ENCODE results near the gene RNLS. TPM values are rescaled to one million over a fixed set of nuclear protein-coding genes. Genes with fewer than 3 reads are reported as not detected.

The RNLS gene
- total and polyA plus RNA-seq, 4 donors, result 5.8 to 11.6 (median 7.9) TPM

- WGBS, 2 donors, result 89 to 94% methylated on average over 1 of the region's 1 CpG
- ATAC-seq (ENCODE audit: insufficient read depth, low FRiP score) (no peak), DNase-seq (no peak)
- H3K27me3 ChIP-seq (ENCODE audit: control insufficient read depth in 3 of 3, insufficient read depth in 3 of 3, low read length in 2 of 3), result no peaks in the 10 kb centered on the region
- H3K4me1 ChIP-seq (ENCODE audit: control insufficient read depth in 5 of 5, insufficient read depth in 5 of 5, low read length in 5 of 5), result peaks cover 0 to 5% (median 0%) of the 10 kb centered on the region in 5 donors
- no peaks in the 10 kb centered on the region for H3K36me3 ChIP-seq (ENCODE audit: control insufficient read depth in 4 of 4, insufficient read depth in 4 of 4, low read length in 4 of 4)
- no peaks in the 10 kb centered on the region for H3K9me3 ChIP-seq (ENCODE audit: control insufficient read depth in 4 of 4, insufficient read depth in 3 of 4, low read length in 3 of 4)
- no peak overlapping the region for H3K4me3 ChIP-seq
- H3K9ac ChIP-seq (ENCODE audit: insufficient read depth in 1 of 2, low read length in 2 of 2), result no peak overlapping the region
- no peak for TF ChIP-seq CTCF (IDR thresholded peaks at IDR 0.05; ENCODE audit: control extremely low read depth, extremely low read depth)
- no peak overlapping the region for H3K27ac ChIP-seq (ENCODE audit: low read depth in 1 of 2, low read length in 1 of 2)
Observed at GRCh38 chr10:88260329-88261051, 322.6 kb downstream of the RNLS start.

GRCh38 chr10:88259381-88259780 is 323.7 kb downstream of the RNLS start:
- ATAC-seq (ENCODE audit: insufficient read depth, low FRiP score), result no peak

GRCh38 chr10:88256886-88257285 is 326.2 kb downstream of the RNLS start:
- WGBS, 2 donors, result 77 to 83% methylated on average over 4 of the region's 4 CpGs
- Histone ChIP-seq H3K27me3 (ENCODE audit: control insufficient read depth in 3 of 3, insufficient read depth in 3 of 3, low read length in 2 of 3) (no peaks in the 10 kb centered on the region), H3K27ac (ENCODE audit: low read depth in 1 of 2, low read length in 1 of 2) (peak overlapping the region in 1 of 2 donors; percentile 4), H3K36me3 (ENCODE audit: control insufficient read depth in 4 of 4, insufficient read depth in 4 of 4, low read length in 4 of 4) (no peaks in the 10 kb centered on the region), H3K4me3 (no peak overlapping the region), H3K9me3 (ENCODE audit: control insufficient read depth in 4 of 4, insufficient read depth in 3 of 4, low read length in 3 of 4) (no peaks in the 10 kb centered on the region), H3K4me1 (ENCODE audit: control insufficient read depth in 5 of 5, insufficient read depth in 5 of 5, low read length in 5 of 5) (peaks cover 0 to 5% (median 0%) of the 10 kb centered on the region in 5 donors), H3K9ac (ENCODE audit: insufficient read depth in 1 of 2, low read length in 2 of 2) (no peak overlapping the region)
- DNase-seq (no peak), ATAC-seq (ENCODE audit: insufficient read depth, low FRiP score) (no peak)
- no peak for TF ChIP-seq CTCF (IDR thresholded peaks at IDR 0.05; ENCODE audit: control extremely low read depth, extremely low read depth)

More at GRCh38 chr10:88259381-88259780, 323.7 kb downstream of the RNLS start:
- no peaks in the 10 kb centered on the region for H3K36me3 ChIP-seq (ENCODE audit: control insufficient read depth in 4 of 4, insufficient read depth in 4 of 4, low read length in 4 of 4)
- no peak for DNase-seq
- no peak overlapping the region for H3K27ac ChIP-seq (ENCODE audit: low read depth in 1 of 2, low read length in 1 of 2)
- TF ChIP-seq CTCF (IDR thresholded peaks at IDR 0.05; ENCODE audit: control extremely low read depth, extremely low read depth), result no peak
- WGBS, 2 donors, result 97 to 99% methylated on average over 6 of the region's 6 CpGs
- H3K4me1 ChIP-seq (ENCODE audit: control insufficient read depth in 5 of 5, insufficient read depth in 5 of 5, low read length in 5 of 5), result peaks cover 0 to 5% (median 0%) of the 10 kb centered on the region in 5 donors
- no peaks in the 10 kb centered on the region for H3K27me3 ChIP-seq (ENCODE audit: control insufficient read depth in 3 of 3, insufficient read depth in 3 of 3, low read length in 2 of 3)
- no peaks in the 10 kb centered on the region for H3K9me3 ChIP-seq (ENCODE audit: control insufficient read depth in 4 of 4, insufficient read depth in 3 of 4, low read length in 3 of 4)
- H3K9ac ChIP-seq (ENCODE audit: insufficient read depth in 1 of 2, low read length in 2 of 2), result no peak overlapping the region
- H3K4me3 ChIP-seq, result no peak overlapping the region

Measured in lung (tissue), 12 donors.